ENCODE results near the gene ST6GAL1. TPM values are rescaled to one million over a fixed set of nuclear protein-coding genes. Genes with fewer than 3 reads are reported as not detected.

ST6GAL1 gene
- total and polyA plus RNA-seq, 2 experiments from 2014 or later: 64.3 to 123 TPM

- Histone ChIP-seq H3K36me3 (peaks cover 14% of the 10 kb centered on the region), H3K9me3 (ENCODE audit: low read depth) (no peaks in the 10 kb centered on the region), H3K27ac (no peak overlapping the region), H3K4me1 (ENCODE audit: low read depth) (peaks cover 23% of the 10 kb centered on the region), H3K27me3 (no peaks in the 10 kb centered on the region), H3K4me3 (no peak overlapping the region)
- TF ChIP-seq CTCF (IDR thresholded peaks at IDR 0.05; ENCODE audit: low read depth, low read length): no peak
- DNase-seq (ENCODE audit: low read depth in 1 of 2, low spot score in 1 of 2): no peak
Measured at GRCh38 chr3:187076297-187076696, 146.0 kb downstream of the ST6GAL1 start.

- H3K36me3 ChIP-seq: peaks cover 14% of the 10 kb centered on the region
Measured at GRCh38 chr3:187077085-187077484, 146.8 kb downstream of the ST6GAL1 start.

GRCh38 chr3:187077537-187077936 lies 147.2 kb downstream of the ST6GAL1 start:
- Histone ChIP-seq H3K9me3 (ENCODE audit: low read depth) (no peaks in the 10 kb centered on the region), H3K4me1 (ENCODE audit: low read depth) (peaks cover 15% of the 10 kb centered on the region), H3K27me3 (no peaks in the 10 kb centered on the region), H3K36me3 (peaks cover 14% of the 10 kb centered on the region), H3K4me3 (no peak overlapping the region), H3K27ac (no peak overlapping the region)
- DNase-seq (ENCODE audit: low read depth in 1 of 2, low spot score in 1 of 2): no peak
- no peak for TF ChIP-seq CTCF (IDR thresholded peaks at IDR 0.05; ENCODE audit: low read depth, low read length)

More at GRCh38 chr3:187077085-187077484, 146.8 kb downstream of the ST6GAL1 start:
- Histone ChIP-seq H3K27me3 (no peaks in the 10 kb centered on the region), H3K9me3 (ENCODE audit: low read depth) (no peaks in the 10 kb centered on the region), H3K27ac (no peak overlapping the region), H3K4me1 (ENCODE audit: low read depth) (peaks cover 18% of the 10 kb centered on the region), H3K4me3 (no peak overlapping the region)
- no peak for TF ChIP-seq CTCF (IDR thresholded peaks at IDR 0.05; ENCODE audit: low read depth, low read length)
- no peak for DNase-seq (ENCODE audit: low read depth in 1 of 2, low spot score in 1 of 2)

- Histone ChIP-seq H3K9me3 (ENCODE audit: low read depth) (no peaks in the 10 kb centered on the region), H3K4me3 (no peak overlapping the region), H3K27me3 (no peaks in the 10 kb centered on the region), H3K36me3 (peaks cover 9% of the 10 kb centered on the region), H3K4me1 (ENCODE audit: low read depth) (no peaks in the 10 kb centered on the region), H3K27ac (peak overlapping the region; percentile 23)
- TF ChIP-seq CTCF (IDR thresholded peaks at IDR 0.05; ENCODE audit: low read depth, low read length): no peak
- DNase-seq (ENCODE audit: low read depth in 1 of 2, low spot score in 1 of 2): no peak
Measured at GRCh38 chr3:187079090-187080022, 149.0 kb downstream of the ST6GAL1 start.

- no peak overlapping the region for H3K27ac ChIP-seq
- no peaks in the 10 kb centered on the region for H3K9me3 ChIP-seq (ENCODE audit: low read depth)
- no peak overlapping the region for H3K4me3 ChIP-seq
- no peaks in the 10 kb centered on the region for H3K4me1 ChIP-seq (ENCODE audit: low read depth)
- DNase-seq (ENCODE audit: low read depth in 1 of 2, low spot score in 1 of 2): no peak
- H3K27me3 ChIP-seq: no peaks in the 10 kb centered on the region
- peaks cover 9% of the 10 kb centered on the region for H3K36me3 ChIP-seq
- no peak for TF ChIP-seq CTCF (IDR thresholded peaks at IDR 0.05; ENCODE audit: low read depth, low read length)
Measured at GRCh38 chr3:187080799-187081450, 150.6 kb downstream of the ST6GAL1 start.
